Psoas muscle (tissue), 8 donors: Measurements from ENCODE around the gene LILRB3. TPM values are rescaled to one million over a fixed set of nuclear protein-coding genes. Genes with fewer than 3 reads are reported as not detected.
"Not testable (repeated sequence)": the region's sequence is repeated elsewhere in the genome, so short reads cannot be mapped to it uniquely, and the experiment has no call there.

Experiments used
- ATAC-seq, 4 donors: fragments of 200-7000 bp; cut with Tn5 transposase; one replicate each; pipeline ENCODE4 v1.9.1; 2020; ENCODE audit warnings: moderate library complexity in 3 of 4, mild to moderate bottlenecking in 2 of 4
- DNase-seq, 2 donors: peaks; one replicate each; pipeline ENCODE4 v3.0.0-alpha.2; 2020
- H3K27ac ChIP-seq: fragments of 200-600 bp; one replicate; pipeline ENCODE4 v1.8.0; 2022
- H3K27me3 ChIP-seq, 3 donors: fragments of 200-600 bp in 1 of 3; one replicate each; pipeline versions ENCODE4 v1.6.1 to v1.8.0; 2013 to 2022; ENCODE audit warnings: low read length in 2 of 3, mild to moderate bottlenecking in 2 of 3, moderate library complexity in 1 of 3; ENCODE audit not compliant: insufficient read depth in 3 of 3
- H3K36me3 ChIP-seq, 2 donors: fragments of 200-600 bp in 1 of 2; one replicate each; pipeline versions ENCODE4 v1.6.1 to v1.8.0; 2013 to 2022; ENCODE audit warnings: low read depth in 1 of 2, mild to moderate bottlenecking in 1 of 2, moderate library complexity in 1 of 2; ENCODE audit not compliant: insufficient read depth in 1 of 2
- H3K4me1 ChIP-seq: fragments of 200-600 bp; one replicate; pipeline ENCODE4 v1.8.0; 2022
- H3K4me3 ChIP-seq: fragments of 200-600 bp; one replicate; pipeline ENCODE4 v1.8.0; 2022; ENCODE audit warnings: mild to moderate bottlenecking
- H3K9me3 ChIP-seq: fragments of 200-600 bp; one replicate; pipeline ENCODE4 v1.8.0; 2022
- CTCF ChIP-seq: fragments of 200-600 bp; IDR thresholded peaks from one replicate; pipeline ENCODE4 v1.8.0; 2022; ENCODE audit warnings: antibody characterized with exemption
- WGBS, 3 donors: extraction: QIAGEN DNeasy Blood & Tissue Kit; methylation state at CpG; one replicate each; pipeline versions ENCODE4 v1.1.6 to v1.1.7; 2013; 5-methylcytosine and 5-hydroxymethylcytosine counted together
- intact Hi-C, 2 donors: fragments of 100-400 bp; cut with DNase I; formaldehyde crosslinking; loops; one replicate each; pipeline versions ENCODE4 v1.11.0 to v1.14.2; 2022
- polyA plus RNA-seq, 3 donors: library from polyadenylated mRNA; stranded (reverse); fragments of 200-250 nt; gene quantifications; one replicate each; pipeline ENCODE4 v1.2.3, GENCODE V29; 2013
- total RNA-seq, 4 donors: library from RNA; stranded (reverse); fragmentation: NEBNext Ultra II Directional in 2 of 4; extraction: Animal tissue kit (Norgen Biotek cat#: 25700) in 2 of 4; gene quantifications; one replicate each; pipeline versions ENCODE4 v1.2.1 to v1.2.4, GENCODE V29; 2021 to 2023
- donor health status: healthy with polysubstance abuse.
- donor health status: DM: no; HTN: no; CAD: no; lungs with moderate emphysema.
- donor health status: Bipolar disorder and iron deficiency.
- donor health status: healthy.
- donor health status: DM: yes; HTN: yes; CAD: no.
- donor health status: DM: no; HTN: no; CAD: no.
- donor health status: DM: no; HTN: no; CAD: no.
- donor health status: DM: yes; HTN: yes; CAD: no.

LILRB3 gene
- total and polyA plus RNA-seq, 7 donors: 0.32 to 3.8 (median 1.9) TPM

GRCh38 chr19:54240372-54241336 is 17.8 kb upstream of the LILRB3 start:
- H3K27me3 ChIP-seq, DNase-seq, H3K9me3 ChIP-seq, H3K36me3 ChIP-seq, H3K4me1 ChIP-seq, H3K4me3 ChIP-seq, ATAC-seq, H3K27ac ChIP-seq: not testable (repeated sequence)
- intact Hi-C loops: loop anchor here in 1 of 2 donors (2.0 kb wide), 1 partner anchor 22 kb away; no protein-coding TSS in a partner anchor
- WGBS, 3 donors: 44 to 56% (median 53%) methylated on average over 13 to 19 of the region's 22 CpGs

- H3K4me3 ChIP-seq, H3K27ac ChIP-seq, H3K4me1 ChIP-seq, H3K9me3 ChIP-seq, DNase-seq, H3K36me3 ChIP-seq, H3K27me3 ChIP-seq: not testable (repeated sequence)
- intact Hi-C loops: loop anchor here in 1 of 2 donors (2.0 kb wide), 1 partner anchor 21 kb away; no protein-coding TSS in a partner anchor
- WGBS, 3 donors: 59 to 70% (median 66%) methylated on average over 12 to 15 of the region's 21 CpGs
- ATAC-seq: peak in 1 of 4 donors; percentile 38
Observed at GRCh38 chr19:54239491-54240371, 16.9 kb upstream of the LILRB3 start.

GRCh38 chr19:54233941-54234340 is 11.1 kb upstream of the LILRB3 start:
- Histone ChIP-seq H3K27me3 (peaks cover 0 to 7% (median 4%) of the 10 kb centered on the region in 3 donors), H3K27ac (no peak overlapping the region), H3K9me3 (no peaks in the 10 kb centered on the region), H3K36me3 (no peaks in the 10 kb centered on the region), H3K4me1 (no peaks in the 10 kb centered on the region), H3K4me3 (no peak overlapping the region)
- intact Hi-C loops: no loop called here
- ATAC-seq (no peak), DNase-seq (no peak)
- no peak for TF ChIP-seq CTCF
- 3 to 87% (median 58%) methylated on average over 5 of the region's 5 CpGs for WGBS, 3 donors

GRCh38 chr19:54231077-54231931 is 8.5 kb upstream of the LILRB3 start:
- peak; percentile 75 to 90 (median 88) for ATAC-seq
- Histone ChIP-seq H3K36me3 (no peaks in the 10 kb centered on the region), H3K4me3 (no peak overlapping the region), H3K27me3 (peaks cover 0 to 9% (median 2%) of the 10 kb centered on the region in 3 donors), H3K9me3 (no peaks in the 10 kb centered on the region), H3K4me1 (no peaks in the 10 kb centered on the region), H3K27ac (no peak overlapping the region)
- peak; percentile 84 for TF ChIP-seq CTCF
- WGBS, 3 donors: 19 to 23% (median 22%) methylated on average over 21 of the region's 21 CpGs
- DNase-seq: peak; percentile 87 to 89
- intact Hi-C loops: loop anchor here (2.0 kb wide), 1 partner anchor 63 kb away; no protein-coding TSS in a partner anchor

GRCh38 chr19:54230031-54230430 is 7.2 kb upstream of the LILRB3 start:
- H3K27ac ChIP-seq: no peak overlapping the region
- H3K9me3 ChIP-seq: no peaks in the 10 kb centered on the region
- ATAC-seq (no peak), DNase-seq (no peak)
- no peaks in the 10 kb centered on the region for H3K4me1 ChIP-seq
- H3K36me3 ChIP-seq: no peaks in the 10 kb centered on the region
- TF ChIP-seq CTCF: no peak
- H3K27me3 ChIP-seq: peaks cover 0 to 12% (median 2%) of the 10 kb centered on the region in 3 donors
- WGBS, 3 donors: 79 to 86% (median 80%) methylated on average over 7 of the region's 7 CpGs
- intact Hi-C loops: loop anchor here (2.0 kb wide), 1 partner anchor 61 kb away; no protein-coding TSS in a partner anchor
- no peak overlapping the region for H3K4me3 ChIP-seq
